Retinal pigment epithelial cell (primary cell): ENCODE measurements around the gene STH.

Experiments used
- DNase-seq: peaks from one replicate; pipeline ENCODE4 v3.0.0-alpha.2; 2010; ENCODE audit warnings: low read depth
- H3K4me3 ChIP-seq: 2 replicates; pipeline ENCODE4 v1.5.1; 2011; ENCODE audit warnings: mild to moderate bottlenecking, low read length, control low read depth, moderate library complexity
- CTCF ChIP-seq: conservative IDR thresholded peaks from 2 replicates; pipeline ENCODE4 v1.5.1; 2011; ENCODE audit warnings: low read depth, low read length, control low read depth, inconsistent platforms

Gene STH

GRCh38 chr17:45996282-45996937 is 2.6 kb upstream of the STH start:
- no peak for DNase-seq
- TF ChIP-seq CTCF, result no peak
- H3K4me3 ChIP-seq, result no peak overlapping the region

- TF ChIP-seq CTCF, result no peak
- no peak for DNase-seq
- H3K4me3 ChIP-seq, result no peak overlapping the region
Observed at GRCh38 chr17:45997166-45997565, 1.9 kb upstream of the STH start.

- no peak overlapping the region for H3K4me3 ChIP-seq
- DNase-seq, result no peak
- TF ChIP-seq CTCF, result no peak
Observed at GRCh38 chr17:45997624-45998023, 1.4 kb upstream of the STH start.

- DNase-seq, result no peak
- no peak overlapping the region for H3K4me3 ChIP-seq
- no peak for TF ChIP-seq CTCF
Observed at GRCh38 chr17:45999900-46000290, 845 bp downstream of the STH start.

GRCh38 chr17:46000292-46000691 is 1.2 kb downstream of the STH start:
- no peak for DNase-seq
- TF ChIP-seq CTCF, result no peak
- no peak overlapping the region for H3K4me3 ChIP-seq

GRCh38 chr17:46000757-46001156 is 1.7 kb downstream of the STH start:
- DNase-seq, result no peak
- TF ChIP-seq CTCF, result no peak
- H3K4me3 ChIP-seq, result no peak overlapping the region

- H3K4me3 ChIP-seq, result no peak overlapping the region
- TF ChIP-seq CTCF, result no peak
- no peak for DNase-seq
Observed at GRCh38 chr17:46001390-46002310, 2.6 kb downstream of the STH start.
